Fibroblast of the aortic adventitia (primary cell): ENCODE data around the gene TMEM59L. TPM values are rescaled to one million over a fixed set of nuclear protein-coding genes. Genes with fewer than 3 reads are reported as not detected.

ENCODE experiments used
- DNase-seq: peaks from one replicate; pipeline ENCODE4 v3.0.0-alpha.2; 2010; ENCODE audit warnings: low read depth
- H3K4me3 ChIP-seq: 2 replicates; pipeline ENCODE4 v1.5.1; 2011; ENCODE audit warnings: low read depth, mild to moderate bottlenecking, control low read depth, low read length, moderate library complexity
- CTCF ChIP-seq: IDR thresholded peaks from 2 replicates; pipeline ENCODE4 v1.5.1; 2011; ENCODE audit warnings: mild to moderate bottlenecking, low read length, control low read depth, inconsistent platforms; ENCODE audit not compliant: insufficient read depth
- total RNA-seq: library from RNA; depleted of rRNA; stranded (reverse); fragments of >200 nt; gene quantifications from 2 replicates; pipeline ENCODE4 v1.2.3, GENCODE V29; 2012; ENCODE audit warnings: low replicate concordance

The TMEM59L gene
- 1.2 and 2.2 TPM in 2 replicates for total RNA-seq

- peak within 1 kb of the TSS; percentile 60 for H3K4me3 ChIP-seq
- TF ChIP-seq CTCF, result no peak
- no peak for DNase-seq
Observed at GRCh38 chr19:18612772-18613588, at the start of gene TMEM59L. TSS of gene TMEM59L (plus strand) at chr19:18612870. CDS start at chr19:18612959, 89 bp downstream.

- no peak overlapping the region for H3K4me3 ChIP-seq
- no peak for DNase-seq
- TF ChIP-seq CTCF, result no peak
Observed at GRCh38 chr19:18566953-18567352, 45.7 kb upstream of the TMEM59L start.

- DNase-seq, result no peak
- no peak overlapping the region for H3K4me3 ChIP-seq
- TF ChIP-seq CTCF, result no peak
Observed at GRCh38 chr19:18568367-18568766, 44.3 kb upstream of the TMEM59L start.

- peak; percentile 95 for DNase-seq
- no peak for TF ChIP-seq CTCF
- peak within 1 kb of the TSS; percentile 79 for H3K4me3 ChIP-seq
Observed at GRCh38 chr19:18571564-18572344, 40.9 kb upstream of the TMEM59L start, which contains the start of gene UBA52. TSS of gene UBA52 (plus strand) at chr19:18571857. CDS start at chr19:18573301, 1,444 bp downstream.

GRCh38 chr19:18574691-18575291 is 37.9 kb upstream of the TMEM59L start:
- no peak for DNase-seq

More at GRCh38 chr19:18574691-18575291, 37.9 kb upstream of the TMEM59L start:
- no peak for TF ChIP-seq CTCF
- no peak overlapping the region for H3K4me3 ChIP-seq
